ENCODE data around the gene RNU4-1. TPM values are rescaled to one million over a fixed set of nuclear protein-coding genes. Genes with fewer than 3 reads are reported as not detected.
"Not testable (repeated sequence)": the region's sequence is repeated elsewhere in the genome, so short reads cannot be mapped to it uniquely, and the experiment has no call there.

RNU4-1 gene
- total and polyA plus RNA-seq, 4 donors = 1,718 to 2,225 TPM; not detected in 2

- no peaks in the 10 kb centered on the region for H3K36me3 ChIP-seq (ENCODE audit: control insufficient read depth in 1 of 2, insufficient read depth in 2 of 2, low read length in 1 of 2)
- no peaks in the 10 kb centered on the region for H3K9me3 ChIP-seq (ENCODE audit: control insufficient read depth, low read length)
- intact Hi-C loops (cut with DNase I) = no loop called here
- H3K27ac ChIP-seq (ENCODE audit: low read depth in 1 of 2, low read length in 2 of 2) = no peak overlapping the region
- 90% methylated on average over 7 of the region's 7 CpGs for WGBS, 2 donors
- DNase-seq (no peak), ATAC-seq (ENCODE audit: low FRiP score) (no peak)
- no peak overlapping the region for H3K4me3 ChIP-seq (ENCODE audit: low read length in 2 of 2)
- peaks cover 0 to 5% of the 10 kb centered on the region in 2 donors for H3K4me1 ChIP-seq (ENCODE audit: control insufficient read depth in 1 of 2, insufficient read depth in 2 of 2, low read length in 2 of 2)
- H3K27me3 ChIP-seq (ENCODE audit: control insufficient read depth in 1 of 2, insufficient read depth in 2 of 2, low read length in 1 of 2) = no peaks in the 10 kb centered on the region
Observed at GRCh38 chr12:120254809-120255208, 38.2 kb downstream of the RNU4-1 start.

- 91 to 92% methylated on average over 6 of the region's 6 CpGs for WGBS, 2 donors
Observed at GRCh38 chr12:120253313-120253712, 39.7 kb downstream of the RNU4-1 start.

GRCh38 chr12:120252071-120252906, 40.7 kb downstream of the RNU4-1 start:
- no peaks in the 10 kb centered on the region for H3K27me3 ChIP-seq (ENCODE audit: control insufficient read depth in 1 of 2, insufficient read depth in 2 of 2, low read length in 1 of 2)
- H3K27ac ChIP-seq (ENCODE audit: low read depth in 1 of 2, low read length in 2 of 2) = no peak overlapping the region
- intact Hi-C loops (cut with DNase I) = no loop called here
- ATAC-seq (ENCODE audit: low FRiP score) (no peak), DNase-seq (no peak)
- peaks cover 0 to 13% of the 10 kb centered on the region in 2 donors for H3K4me1 ChIP-seq (ENCODE audit: control insufficient read depth in 1 of 2, insufficient read depth in 2 of 2, low read length in 2 of 2)
- H3K4me3 ChIP-seq (ENCODE audit: low read length in 2 of 2) = no peak overlapping the region
- 86 to 89% methylated on average over 12 of the region's 12 CpGs for WGBS, 2 donors
- no peaks in the 10 kb centered on the region for H3K36me3 ChIP-seq (ENCODE audit: control insufficient read depth in 1 of 2, insufficient read depth in 2 of 2, low read length in 1 of 2)
- no peaks in the 10 kb centered on the region for H3K9me3 ChIP-seq (ENCODE audit: control insufficient read depth, low read length)

More at GRCh38 chr12:120253313-120253712, 39.7 kb downstream of the RNU4-1 start:
- intact Hi-C loops (cut with DNase I); H3K27ac ChIP-seq (ENCODE audit: low read depth in 1 of 2, low read length in 2 of 2); H3K9me3 ChIP-seq (ENCODE audit: control insufficient read depth, low read length); H3K27me3 ChIP-seq (ENCODE audit: control insufficient read depth in 1 of 2, insufficient read depth in 2 of 2, low read length in 1 of 2); H3K36me3 ChIP-seq (ENCODE audit: control insufficient read depth in 1 of 2, insufficient read depth in 2 of 2, low read length in 1 of 2); H3K4me3 ChIP-seq (ENCODE audit: low read length in 2 of 2); DNase-seq; ATAC-seq (ENCODE audit: low FRiP score): not testable (repeated sequence)
- peaks cover 0 to 13% of the 10 kb centered on the region in 2 donors for H3K4me1 ChIP-seq (ENCODE audit: control insufficient read depth in 1 of 2, insufficient read depth in 2 of 2, low read length in 2 of 2)

GRCh38 chr12:120251364-120252070, 41.5 kb downstream of the RNU4-1 start:
- H3K36me3 ChIP-seq (ENCODE audit: control insufficient read depth in 1 of 2, insufficient read depth in 2 of 2, low read length in 1 of 2); intact Hi-C loops (cut with DNase I); H3K27me3 ChIP-seq (ENCODE audit: control insufficient read depth in 1 of 2, insufficient read depth in 2 of 2, low read length in 1 of 2); H3K9me3 ChIP-seq (ENCODE audit: control insufficient read depth, low read length); DNase-seq; ATAC-seq (ENCODE audit: low FRiP score); H3K27ac ChIP-seq (ENCODE audit: low read depth in 1 of 2, low read length in 2 of 2); H3K4me3 ChIP-seq (ENCODE audit: low read length in 2 of 2): not testable (repeated sequence)
- peaks cover 0 to 13% of the 10 kb centered on the region in 2 donors for H3K4me1 ChIP-seq (ENCODE audit: control insufficient read depth in 1 of 2, insufficient read depth in 2 of 2, low read length in 2 of 2)
- WGBS, 2 donors = 88% methylated on average over 12 of the region's 12 CpGs

GRCh38 chr12:120249875-120250795, 42.9 kb downstream of the RNU4-1 start:
- Histone ChIP-seq H3K27me3 (ENCODE audit: control insufficient read depth in 1 of 2, insufficient read depth in 2 of 2, low read length in 1 of 2) (no peaks in the 10 kb centered on the region), H3K27ac (ENCODE audit: low read depth in 1 of 2, low read length in 2 of 2) (no peak overlapping the region), H3K9me3 (ENCODE audit: control insufficient read depth, low read length) (no peaks in the 10 kb centered on the region), H3K4me1 (ENCODE audit: control insufficient read depth in 1 of 2, insufficient read depth in 2 of 2, low read length in 2 of 2) (peaks cover 0 to 13% of the 10 kb centered on the region in 2 donors), H3K36me3 (ENCODE audit: control insufficient read depth in 1 of 2, insufficient read depth in 2 of 2, low read length in 1 of 2) (no peaks in the 10 kb centered on the region), H3K4me3 (ENCODE audit: low read length in 2 of 2) (no peak overlapping the region)
- DNase-seq (peak; percentile 65 to 88), ATAC-seq (ENCODE audit: low FRiP score) (peak; percentile 79)
- intact Hi-C loops (cut with DNase I) = no loop called here
- 25 to 28% methylated on average over 8 of the region's 8 CpGs for WGBS, 2 donors

GRCh38 chr12:120249266-120249874, 43.7 kb downstream of the RNU4-1 start:
- H3K4me1 ChIP-seq (ENCODE audit: control insufficient read depth in 1 of 2, insufficient read depth in 2 of 2, low read length in 2 of 2) = peaks cover 0 to 13% of the 10 kb centered on the region in 2 donors

GRCh38 chr12:120247621-120248030, 45.4 kb downstream of the RNU4-1 start:
- Histone ChIP-seq H3K27ac (ENCODE audit: low read depth in 1 of 2, low read length in 2 of 2) (no peak overlapping the region), H3K4me1 (ENCODE audit: control insufficient read depth in 1 of 2, insufficient read depth in 2 of 2, low read length in 2 of 2) (peaks cover 0 to 13% of the 10 kb centered on the region in 2 donors), H3K27me3 (ENCODE audit: control insufficient read depth in 1 of 2, insufficient read depth in 2 of 2, low read length in 1 of 2) (no peaks in the 10 kb centered on the region), H3K9me3 (ENCODE audit: control insufficient read depth, low read length) (no peaks in the 10 kb centered on the region), H3K36me3 (ENCODE audit: control insufficient read depth in 1 of 2, insufficient read depth in 2 of 2, low read length in 1 of 2) (no peaks in the 10 kb centered on the region), H3K4me3 (ENCODE audit: low read length in 2 of 2) (no peak overlapping the region)
- intact Hi-C loops (cut with DNase I) = no loop called here
- ATAC-seq (ENCODE audit: low FRiP score) (no peak), DNase-seq (no peak)
- 69 to 71% methylated on average over 6 of the region's 6 CpGs for WGBS, 2 donors

More at GRCh38 chr12:120249266-120249874, 43.7 kb downstream of the RNU4-1 start:
- DNase-seq = no peak
- Histone ChIP-seq H3K27ac (ENCODE audit: low read depth in 1 of 2, low read length in 2 of 2) (no peak overlapping the region), H3K27me3 (ENCODE audit: control insufficient read depth in 1 of 2, insufficient read depth in 2 of 2, low read length in 1 of 2) (no peaks in the 10 kb centered on the region), H3K36me3 (ENCODE audit: control insufficient read depth in 1 of 2, insufficient read depth in 2 of 2, low read length in 1 of 2) (no peaks in the 10 kb centered on the region), H3K4me3 (ENCODE audit: low read length in 2 of 2) (no peak overlapping the region), H3K9me3 (ENCODE audit: control insufficient read depth, low read length) (no peaks in the 10 kb centered on the region)
- peak; percentile 13 for ATAC-seq (ENCODE audit: low FRiP score)
- 55 to 56% methylated on average over 4 of the region's 4 CpGs for WGBS, 2 donors
- intact Hi-C loops (cut with DNase I) = no loop called here

GRCh38 chr12:120247183-120247582, 45.9 kb downstream of the RNU4-1 start:
- no peak for ATAC-seq (ENCODE audit: low FRiP score)
- no peaks in the 10 kb centered on the region for H3K27me3 ChIP-seq (ENCODE audit: control insufficient read depth in 1 of 2, insufficient read depth in 2 of 2, low read length in 1 of 2)
- intact Hi-C loops (cut with DNase I) = no loop called here
- H3K36me3 ChIP-seq (ENCODE audit: control insufficient read depth in 1 of 2, insufficient read depth in 2 of 2, low read length in 1 of 2) = no peaks in the 10 kb centered on the region
- H3K9me3 ChIP-seq (ENCODE audit: control insufficient read depth, low read length) = no peaks in the 10 kb centered on the region
- DNase-seq = no peak
- H3K4me3 ChIP-seq (ENCODE audit: low read length in 2 of 2) = no peak overlapping the region
- H3K4me1 ChIP-seq (ENCODE audit: control insufficient read depth in 1 of 2, insufficient read depth in 2 of 2, low read length in 2 of 2) = peaks cover 0 to 13% of the 10 kb centered on the region in 2 donors
- 45 to 58% methylated on average over 3 of the region's 3 CpGs for WGBS, 2 donors
- no peak overlapping the region for H3K27ac ChIP-seq (ENCODE audit: low read depth in 1 of 2, low read length in 2 of 2)

Measured in aorta (tissue), 5 donors.